GM12865 (cell line): Measurements from ENCODE around the gene ERCC4.

Experiments
- DNase-seq: peaks from one replicate; pipeline ENCODE4 v3.0.0; 2010; ENCODE audit warnings: low read depth
- H3K4me3 ChIP-seq: 2 replicates; pipeline ENCODE4 v1.5.1; 2011; ENCODE audit warnings: mild to moderate bottlenecking, low read depth, low read length, control low read depth
- TF ChIP-seq, protein P1 (sequence below): IDR thresholded peaks from 2 replicates; pipeline ENCODE4 v1.5.1; 2011; ENCODE audit warnings: low read length, control low read depth, low read depth, inconsistent platforms; ENCODE audit not compliant: insufficient read depth; ENCODE audit errors: missing control alignments

The ERCC4 gene

DNA sequence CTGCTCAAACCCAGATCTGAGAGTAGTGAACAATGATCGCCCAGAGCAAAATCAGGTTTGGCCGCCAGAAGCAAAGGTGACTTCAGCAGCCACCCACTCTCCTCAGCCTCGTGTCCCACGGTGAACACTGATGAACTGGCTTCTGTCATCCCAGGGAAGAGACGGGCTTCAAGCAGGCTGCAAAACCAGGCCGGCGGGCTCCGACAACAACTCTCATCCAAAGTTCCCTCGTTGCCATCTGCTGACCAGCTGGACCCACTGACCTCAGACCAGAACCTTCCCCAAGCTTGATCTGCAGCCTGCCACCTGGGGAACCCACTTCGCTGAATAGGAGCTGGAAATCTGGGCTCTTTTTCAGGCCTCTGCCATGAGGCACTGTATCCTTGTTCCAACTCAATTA is 81.6 kb downstream of the ERCC4 start:
- DNase-seq: no peak
- TF ChIP-seq, protein P1, sequence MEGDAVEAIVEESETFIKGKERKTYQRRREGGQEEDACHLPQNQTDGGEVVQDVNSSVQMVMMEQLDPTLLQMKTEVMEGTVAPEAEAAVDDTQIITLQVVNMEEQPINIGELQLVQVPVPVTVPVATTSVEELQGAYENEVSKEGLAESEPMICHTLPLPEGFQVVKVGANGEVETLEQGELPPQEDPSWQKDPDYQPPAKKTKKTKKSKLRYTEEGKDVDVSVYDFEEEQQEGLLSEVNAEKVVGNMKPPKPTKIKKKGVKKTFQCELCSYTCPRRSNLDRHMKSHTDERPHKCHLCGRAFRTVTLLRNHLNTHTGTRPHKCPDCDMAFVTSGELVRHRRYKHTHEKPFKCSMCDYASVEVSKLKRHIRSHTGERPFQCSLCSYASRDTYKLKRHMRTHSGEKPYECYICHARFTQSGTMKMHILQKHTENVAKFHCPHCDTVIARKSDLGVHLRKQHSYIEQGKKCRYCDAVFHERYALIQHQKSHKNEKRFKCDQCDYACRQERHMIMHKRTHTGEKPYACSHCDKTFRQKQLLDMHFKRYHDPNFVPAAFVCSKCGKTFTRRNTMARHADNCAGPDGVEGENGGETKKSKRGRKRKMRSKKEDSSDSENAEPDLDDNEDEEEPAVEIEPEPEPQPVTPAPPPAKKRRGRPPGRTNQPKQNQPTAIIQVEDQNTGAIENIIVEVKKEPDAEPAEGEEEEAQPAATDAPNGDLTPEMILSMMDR: no peak
- H3K4me3 ChIP-seq: no peak overlapping the region
